GM12878 (cell line): ENCODE results near the gene TMOD2. TPM values are rescaled to one million over a fixed set of nuclear protein-coding genes. Genes with fewer than 3 reads are reported as not detected.

Source experiments
- ATAC-seq: fragments of 200-7000 bp; cut with Tn5 transposase; 3 replicates; pipeline ENCODE4 v1.9.1; 2020; ENCODE audit warnings: mild to moderate bottlenecking, moderate library complexity
- BruUV-seq: library from RNA; stranded (reverse); fragments of 400-500 nt; replicated peaks from 2 replicates; lab custom pipeline; 2021; lab: Mats Ljungman, UMichigan
- CTCF ChIA-PET: fragments of 300-600 bp; sonication (Branson Sonifier 250); formaldehyde crosslinking; extraction: SDS; loops from one replicate; lab custom pipeline; 2021; ENCODE audit warnings: inconsistent platforms; lab: Yijun Ruan, JAX
- POLR2A ChIA-PET: fragments of 350-600 bp; formaldehyde crosslinking; extraction: SDS; loops from one replicate; lab custom pipeline; 2021; ENCODE audit warnings: inconsistent platforms; lab: Charles Lee
- RAD21 ChIA-PET: fragments of 300-600 bp; sonication (Branson Sonifier 250); formaldehyde crosslinking; loops from one replicate; lab custom pipeline; 2023; ENCODE audit warnings: antibody characterized with exemption; ENCODE audit not compliant: unreplicated experiment; lab: Charles Lee
- SMC1A ChIA-PET: fragments of 300-600 bp; sonication (Branson Sonifier 250); formaldehyde crosslinking; loops from one replicate; lab custom pipeline; 2023; ENCODE audit not compliant: unreplicated experiment, uncharacterized antibody; lab: Charles Lee
- DNase-seq: peaks from one replicate; pipeline ENCODE4 v3.0.0-alpha.2; 2011; ENCODE audit warnings: low read depth, low spot score
- FAIRE-seq: peaks from 3 replicates; lab custom pipeline; 2011; peaks lifted over from hg19 to GRCh38; lab: Jason Lieb, UNC
- H2AFZ ChIP-seq: 2 replicates; pipeline ENCODE4 v1.6.0; 2011; ENCODE audit warnings: low read depth, low read length, control low read depth; ENCODE audit not compliant: control insufficient read depth
- H3K27ac ChIP-seq: 2 replicates; pipeline ENCODE4 v1.5.1; 2011; ENCODE audit warnings: control low read depth; ENCODE audit not compliant: control insufficient read depth, insufficient read depth
- H3K27me3 ChIP-seq, 2 experiments: replicated peaks in 1 of 2; 2 replicates each; pipeline versions ENCODE4 v1.6.0 to v1.6.1; 2011; ENCODE audit warnings: low read length in 1 of 2; ENCODE audit not compliant: control insufficient read depth in 2 of 2, insufficient read depth in 2 of 2
- H3K36me3 ChIP-seq, 2 experiments: 2 replicates each; pipeline ENCODE4 v1.5.1; 2011; ENCODE audit warnings: low read length in 1 of 2; ENCODE audit not compliant: control insufficient read depth in 2 of 2, insufficient read depth in 2 of 2
- H3K4me1 ChIP-seq: 2 replicates; pipeline ENCODE4 v1.6.1; 2011; ENCODE audit warnings: mild to moderate bottlenecking, low read length, moderate library complexity, mixed read lengths; ENCODE audit not compliant: control insufficient read depth, insufficient read depth
- H3K4me2 ChIP-seq: 2 replicates; pipeline ENCODE4 v1.6.0; 2011; ENCODE audit warnings: control low read depth; ENCODE audit not compliant: control insufficient read depth, insufficient read depth
- H3K4me3 ChIP-seq: fragments of 200-600 bp; sonication (generic); 2 replicates; pipeline ENCODE4 v1.5.1; 2016
- H3K79me2 ChIP-seq: 2 replicates; pipeline ENCODE4 v1.6.0; 2011; ENCODE audit warnings: low read length; ENCODE audit not compliant: control insufficient read depth, insufficient read depth
- H3K9ac ChIP-seq: 2 replicates; pipeline ENCODE4 v1.8.0; 2011; ENCODE audit warnings: low read length, control low read depth, mixed read lengths; ENCODE audit not compliant: control insufficient read depth, insufficient read depth
- H3K9me3 ChIP-seq: replicated peaks from 3 replicates; pipeline ENCODE4 v1.5.1; 2011; ENCODE audit warnings: mild to moderate bottlenecking, low read length; ENCODE audit not compliant: control insufficient read depth, insufficient read depth
- H4K20me1 ChIP-seq: 2 replicates; pipeline ENCODE4 v1.6.0; 2011; ENCODE audit not compliant: control insufficient read depth, insufficient read depth
- ASH2L ChIP-seq: fragments of 300-600, 200-600 bp; sonication (generic); IDR thresholded peaks from 2 replicates; pipeline ENCODE4 v1.6.1; 2017; ENCODE audit warnings: low read depth, mild to moderate bottlenecking, borderline replicate concordance
- CBX5 ChIP-seq: sonication (generic); IDR thresholded peaks from 2 replicates; pipeline ENCODE4 v1.6.1; 2016; ENCODE audit warnings: low read depth, moderate library complexity, mild to moderate bottlenecking, inconsistent platforms
- CREB1 ChIP-seq: IDR thresholded peaks from 2 replicates; pipeline ENCODE4 v1.6.1; 2012; ENCODE audit warnings: low read depth, mild to moderate bottlenecking, inconsistent platforms
- EED ChIP-seq: sonication (generic); IDR thresholded peaks from 2 replicates; pipeline ENCODE4 v1.6.1; 2016; ENCODE audit warnings: antibody characterized with exemption, low read depth
- EGR1 ChIP-seq, 2 experiments: IDR thresholded peaks; 1 replicate in 1 of 2; 2 replicates in 1 of 2; pipeline ENCODE4 v1.6.1; 2011 to 2012; ENCODE audit warnings: low read depth in 2 of 2, low read length in 2 of 2, borderline replicate concordance in 1 of 2, mild to moderate bottlenecking in 1 of 2, moderate library complexity in 1 of 2
- HDAC6 ChIP-seq: fragments of 200-600 bp; sonication (generic); IDR thresholded peaks from one replicate; pipeline ENCODE4 v1.8.0; 2017; ENCODE audit warnings: antibody characterized with exemption; ENCODE audit not compliant: unreplicated experiment
- IKZF1 ChIP-seq: fragments of 450-650 bp; conservative IDR thresholded peaks from 2 replicates; pipeline ENCODE4 v1.6.1; 2017; ENCODE audit warnings: antibody characterized with exemption, mild to moderate bottlenecking
- NR2F1 ChIP-seq: fragments of 450-650 bp; conservative IDR thresholded peaks from 2 replicates; pipeline ENCODE4 v1.6.1; 2017; ENCODE audit warnings: mild to moderate bottlenecking
- POLR2AphosphoS5 ChIP-seq: IDR thresholded peaks from 2 replicates; pipeline ENCODE4 v1.6.1; 2011; ENCODE audit warnings: mild to moderate bottlenecking, low read length, inconsistent platforms
- RUNX3 ChIP-seq: IDR thresholded peaks from 2 replicates; pipeline ENCODE4 v1.6.1; 2012; ENCODE audit warnings: low read length, inconsistent platforms
- SREBF1 ChIP-seq: IDR thresholded peaks from 2 replicates; pipeline ENCODE4 v1.6.1; 2012; ENCODE audit warnings: mild to moderate bottlenecking, low read length
- ZNF622 ChIP-seq: fragments of 450-650 bp; IDR thresholded peaks from 2 replicates; pipeline ENCODE4 v1.6.1; 2017; ENCODE audit warnings: mild to moderate bottlenecking, inconsistent platforms
- WGBS: methylation state at CpG from one replicate; pipeline ENCODE4 v1.1.6; 2016; ENCODE audit warnings: low lambda C conversion rate; ENCODE audit not compliant: insufficient replicate concordance, insufficient coverage; ENCODE audit errors: missing lambda C conversion rate; 5-methylcytosine and 5-hydroxymethylcytosine counted together
- in situ Hi-C: fragments of 300-500 bp; cut with MboI; formaldehyde crosslinking; loops from 9 replicates; pipeline ENCODE4 v1.14.3; 2018; ENCODE audit warnings: mixed read lengths
- intact Hi-C: fragments of 100-400 bp; cut with micrococcal nuclease; formaldehyde crosslinking; loops from one replicate; pipeline ENCODE4 v1.14.2; 2022; ENCODE audit not compliant: unreplicated experiment
- polyA plus RNA-seq, 11 experiments: library from polyadenylated mRNA; depleted of rRNA in 4 of 11; unstranded in 6 of 11; stranded (reverse) in 5 of 11; fragments of >200 nt; fragmentation: Nextera tagmentation in 4 of 11; fragmentation: Illumina TruSeq in 1 of 11; extraction: Ambion mirVana in 4 of 11; extraction: Trizol in 1 of 11; gene quantifications; 1 replicate in 1 of 11; 2 replicates in 10 of 11; pipeline versions ENCODE4 v1.2.1 to v1.2.3, GENCODE V29; 2011 to 2016; ENCODE audit warnings: inconsistent platforms in 2 of 11, missing spikeins in 2 of 11, low read depth in 1 of 11
- total RNA-seq, 4 experiments: library from RNA; depleted of rRNA in 3 of 4; stranded (reverse); fragments of >200 nt in 3 of 4; fragmentation: Illumina TruSeq in 1 of 4; extraction: Trizol in 1 of 4; gene quantifications; 2 replicates each; pipeline versions ENCODE4 v1.2.1 to v1.2.3, GENCODE V29; 2013 to 2021
- TF ChIP-seq, protein P1 (sequence below): fragments of 450-650 bp; IDR thresholded peaks from 2 replicates; pipeline ENCODE4 v1.6.1; 2016; ENCODE audit warnings: mild to moderate bottlenecking
- TF ChIP-seq, protein P2 (sequence below): fragments of 450-650 bp; formaldehyde crosslinking; IDR thresholded peaks from 2 replicates; pipeline ENCODE4 v1.5.0; 2022; ENCODE audit warnings: mild to moderate bottlenecking, missing genetic modification characterization

The TMOD2 gene
- total and polyA plus RNA-seq, 10 of the 15 experiments (the other 5 are each of a cell fraction or from before 2014, with no cell fraction given) = 0.61 to 15.2 (median 6.3) TPM

DNA sequence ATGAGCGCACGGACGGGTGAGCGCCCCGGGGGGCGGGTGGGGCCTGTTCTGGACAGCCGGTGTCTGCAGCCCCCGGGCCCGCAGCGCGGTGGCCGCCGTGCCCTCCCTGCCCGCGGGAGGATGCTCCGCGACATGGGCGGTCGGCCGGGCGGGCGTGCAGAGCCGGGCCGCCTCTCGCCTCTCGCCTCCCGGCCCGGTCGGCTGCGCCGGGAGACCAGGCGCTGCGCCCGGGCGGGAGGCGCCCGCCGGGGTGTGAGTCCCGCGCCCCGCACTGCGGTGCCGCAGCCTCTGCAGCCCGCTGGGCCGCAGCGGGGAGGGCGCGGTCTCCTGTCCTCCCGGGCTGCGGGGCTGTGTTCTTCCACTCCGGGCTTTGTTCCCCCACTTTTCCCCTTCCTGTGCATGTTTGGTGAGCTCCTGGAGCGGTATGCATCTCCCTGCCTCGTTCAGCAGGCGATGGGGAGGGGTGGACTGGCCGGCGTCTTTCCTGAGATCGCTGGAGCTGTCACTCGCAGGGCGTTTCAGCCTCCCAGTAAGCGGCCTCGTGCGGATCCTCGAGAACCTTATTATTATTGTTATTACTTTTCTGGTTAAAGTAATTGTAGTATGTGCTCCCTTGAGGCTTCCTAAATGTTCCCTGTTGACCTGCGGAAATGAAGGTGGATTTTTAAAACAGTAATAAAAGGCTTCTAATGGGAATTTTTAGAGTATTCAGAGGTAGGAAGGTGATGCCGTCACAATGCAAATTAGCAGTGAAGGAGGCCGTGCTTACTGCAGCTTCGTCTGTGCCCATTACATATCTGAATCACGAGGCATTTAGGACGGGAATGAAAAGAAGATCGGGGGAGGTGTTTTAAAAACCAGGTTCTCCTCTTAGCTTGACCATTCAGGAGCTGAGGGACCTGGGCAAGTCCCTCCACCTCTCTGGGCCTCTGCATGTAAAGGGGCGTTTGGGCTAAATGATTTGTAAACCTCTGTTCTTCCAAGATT, 593 bp downstream of the TMOD2 start:
- Histone ChIP-seq H3K4me3 (peak overlapping the region; percentile 89), H3K79me2 (no peaks in the 10 kb centered on the region), H3K36me3 (no peaks in the 10 kb centered on the region), H3K27me3 (peaks cover 0 to 2% of the 10 kb centered on the region in 2 experiments; a peak in 1 of 4 replicates), H3K9me3 (no peaks in the 10 kb centered on the region), H3K27ac (no peak overlapping the region), H3K4me2 (peak overlapping the region; percentile 87), H2AFZ (peak overlapping the region; percentile 86), H3K4me1 (no peaks in the 10 kb centered on the region)
- ChIA-PET POLR2A (no interaction called here), RAD21 (interaction anchor here (0.5 to 2.0 kb wide), 3 partner anchors 15 to 67 kb away, joined by 3 to 7 read pairs (median 6); no protein-coding TSS in a partner anchor), SMC1A (interaction anchor here (0.8 to 0.9 kb wide), 2 partner anchors 9 to 106 kb away, joined by 3 to 4 read pairs; no protein-coding TSS in a partner anchor), CTCF (interaction anchor here (1.0 to 1.5 kb wide), 2 partner anchors 9 to 102 kb away, joined by 4 to 7 read pairs; no protein-coding TSS in a partner anchor)
- WGBS = under 1% methylated on average over 49 of the region's 71 CpGs
- no peak for DNase-seq
- intact Hi-C loops (loop anchor here (2.0 kb wide), 1 partner anchor 19 kb away; no protein-coding TSS in a partner anchor), in situ Hi-C loops (no loop called here)
- peak; percentile 54 for ATAC-seq
- peak; percentile 38 for FAIRE-seq
- BruUV-seq = no TSS peak
- TF ChIP-seq, protein P1, sequence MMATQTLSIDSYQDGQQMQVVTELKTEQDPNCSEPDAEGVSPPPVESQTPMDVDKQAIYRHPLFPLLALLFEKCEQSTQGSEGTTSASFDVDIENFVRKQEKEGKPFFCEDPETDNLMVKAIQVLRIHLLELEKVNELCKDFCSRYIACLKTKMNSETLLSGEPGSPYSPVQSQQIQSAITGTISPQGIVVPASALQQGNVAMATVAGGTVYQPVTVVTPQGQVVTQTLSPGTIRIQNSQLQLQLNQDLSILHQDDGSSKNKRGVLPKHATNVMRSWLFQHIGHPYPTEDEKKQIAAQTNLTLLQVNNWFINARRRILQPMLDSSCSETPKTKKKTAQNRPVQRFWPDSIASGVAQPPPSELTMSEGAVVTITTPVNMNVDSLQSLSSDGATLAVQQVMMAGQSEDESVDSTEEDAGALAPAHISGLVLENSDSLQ = 0 out of 2 replicates have a peak, but pooled peaks have one; percentile 40
- TF ChIP-seq ASH2L = no peak
- TF ChIP-seq CBX5 = no peak
- TF ChIP-seq RUNX3 = 0 out of 2 replicates have a peak, but pooled peaks have one; percentile 9
- no peak for TF ChIP-seq POLR2AphosphoS5
- 0 out of 3 replicates have a peak, but pooled peaks of 1 of the 2 experiments have one; percentile 10 for TF ChIP-seq EGR1 (IDR thresholded peaks at IDR 0.05; ENCODE audit: borderline replicate concordance in 1 of 2, low read depth in 2 of 2, low read length in 2 of 2)
- TF ChIP-seq, protein P2, sequence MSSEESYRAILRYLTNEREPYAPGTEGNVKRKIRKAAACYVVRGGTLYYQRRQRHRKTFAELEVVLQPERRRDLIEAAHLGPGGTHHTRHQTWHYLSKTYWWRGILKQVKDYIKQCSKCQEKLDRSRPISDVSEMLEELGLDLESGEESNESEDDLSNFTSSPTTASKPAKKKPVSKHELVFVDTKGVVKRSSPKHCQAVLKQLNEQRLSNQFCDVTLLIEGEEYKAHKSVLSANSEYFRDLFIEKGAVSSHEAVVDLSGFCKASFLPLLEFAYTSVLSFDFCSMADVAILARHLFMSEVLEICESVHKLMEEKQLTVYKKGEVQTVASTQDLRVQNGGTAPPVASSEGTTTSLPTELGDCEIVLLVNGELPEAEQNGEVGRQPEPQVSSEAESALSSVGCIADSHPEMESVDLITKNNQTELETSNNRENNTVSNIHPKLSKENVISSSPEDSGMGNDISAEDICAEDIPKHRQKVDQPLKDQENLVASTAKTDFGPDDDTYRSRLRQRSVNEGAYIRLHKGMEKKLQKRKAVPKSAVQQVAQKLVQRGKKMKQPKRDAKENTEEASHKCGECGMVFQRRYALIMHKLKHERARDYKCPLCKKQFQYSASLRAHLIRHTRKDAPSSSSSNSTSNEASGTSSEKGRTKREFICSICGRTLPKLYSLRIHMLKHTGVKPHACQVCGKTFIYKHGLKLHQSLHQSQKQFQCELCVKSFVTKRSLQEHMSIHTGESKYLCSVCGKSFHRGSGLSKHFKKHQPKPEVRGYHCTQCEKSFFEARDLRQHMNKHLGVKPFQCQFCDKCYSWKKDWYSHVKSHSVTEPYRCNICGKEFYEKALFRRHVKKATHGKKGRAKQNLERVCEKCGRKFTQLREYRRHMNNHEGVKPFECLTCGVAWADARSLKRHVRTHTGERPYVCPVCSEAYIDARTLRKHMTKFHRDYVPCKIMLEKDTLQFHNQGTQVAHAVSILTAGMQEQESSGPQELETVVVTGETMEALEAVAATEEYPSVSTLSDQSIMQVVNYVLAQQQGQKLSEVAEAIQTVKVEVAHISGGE = no peak
- 0 out of 2 replicates have a peak, but pooled peaks have one; percentile 24 for TF ChIP-seq IKZF1
- TF ChIP-seq NR2F1 = 0 out of 2 replicates have a peak, but pooled peaks have one; percentile 15
- TF ChIP-seq ZNF622 = no peak
- peak; percentile 29 for TF ChIP-seq HDAC6
- TF ChIP-seq CREB1 = 0 out of 2 replicates have a peak, but pooled peaks have one; percentile 13
- TF ChIP-seq EED = no peak
- no peak for TF ChIP-seq SREBF1
- TF ChIP-seq, all 136 proteins: peak for 7
- Histone ChIP-seq H4K20me1 (no peaks in the 10 kb centered on the region), H3K9ac (peak overlapping the region; percentile 52)
